Epithelial cell of umbilical artery (primary cell): Measurements from ENCODE around the gene EEF1A2. TPM values are rescaled to one million over a fixed set of nuclear protein-coding genes. Genes with fewer than 3 reads are reported as not detected.

Experiments used
- total RNA-seq: library from RNA; depleted of rRNA; stranded (reverse); fragments of >200 nt; gene quantifications from 2 replicates; pipeline ENCODE4 v1.2.3, GENCODE V29; 2014

Gene EEF1A2
- 0.46 and 3.6 TPM in 2 replicates for total RNA-seq

DNA sequence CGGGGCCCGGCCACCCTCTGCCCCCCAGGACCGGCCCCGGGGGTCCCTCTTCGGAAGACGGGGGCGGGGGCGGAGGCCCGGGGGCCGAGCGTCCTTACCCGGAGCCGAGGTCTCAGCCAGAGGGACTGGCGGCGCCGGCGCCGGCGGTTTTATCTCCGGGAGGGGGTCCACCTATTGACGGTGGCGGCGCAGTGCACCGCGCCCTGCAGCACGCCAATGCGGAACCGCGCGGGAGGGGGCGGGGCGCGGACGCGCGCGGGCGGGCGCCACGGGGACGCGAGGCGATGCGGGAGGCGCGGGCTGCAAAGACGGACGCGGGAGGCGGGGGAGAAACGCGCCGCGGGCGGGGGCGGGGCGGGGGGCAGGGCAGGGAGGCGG, at the start of gene EEF1A2:
Gene EEF1A2 (minus strand): TSS at position 124 of the 378 bp plus-strand sequence. CDS start 1,320 bp downstream, outside the sequence.

DNA sequence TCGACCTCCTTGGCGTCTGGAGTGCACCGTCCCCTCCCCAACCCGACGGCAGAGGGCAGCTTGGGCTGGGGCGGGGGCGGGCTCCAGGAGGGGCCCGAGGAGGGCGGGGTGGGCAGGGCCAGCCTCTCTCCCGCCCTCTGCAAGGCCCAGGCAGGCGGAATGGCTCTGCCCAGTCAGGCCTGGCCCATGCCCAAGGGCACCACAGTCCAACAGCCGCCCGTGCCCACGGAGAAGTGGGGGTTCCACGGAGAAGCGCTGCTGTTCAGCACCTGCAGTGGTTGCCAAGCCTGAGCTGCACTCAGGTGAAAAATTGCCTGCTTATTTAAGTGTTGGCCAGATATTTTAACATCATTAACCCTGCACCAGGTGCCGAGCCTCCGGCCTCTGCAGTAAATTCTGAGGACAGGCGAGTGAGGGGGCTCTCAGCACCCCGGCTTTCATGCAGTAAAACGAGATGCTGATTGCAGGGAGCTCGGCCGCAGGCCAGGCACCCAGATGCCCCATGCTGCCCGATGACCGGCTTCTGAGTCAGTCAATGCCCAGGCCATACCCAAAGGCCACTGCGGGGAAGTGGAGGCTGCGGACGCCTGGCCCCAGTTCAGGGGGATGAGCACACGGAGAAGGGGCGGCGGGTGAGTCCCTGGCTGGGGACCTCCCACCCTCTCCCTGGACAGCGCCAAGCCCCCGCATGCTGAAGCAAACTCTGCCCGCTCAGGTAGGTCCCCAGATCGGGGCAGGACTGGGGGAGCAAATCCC, 49.0 kb upstream of the EEF1A2 start, which contains the start of gene SRMS:
Gene SRMS (minus strand): TSS at position 25 of the 756 bp plus-strand sequence. CDS start 286 bp downstream, outside the sequence.

DNA sequence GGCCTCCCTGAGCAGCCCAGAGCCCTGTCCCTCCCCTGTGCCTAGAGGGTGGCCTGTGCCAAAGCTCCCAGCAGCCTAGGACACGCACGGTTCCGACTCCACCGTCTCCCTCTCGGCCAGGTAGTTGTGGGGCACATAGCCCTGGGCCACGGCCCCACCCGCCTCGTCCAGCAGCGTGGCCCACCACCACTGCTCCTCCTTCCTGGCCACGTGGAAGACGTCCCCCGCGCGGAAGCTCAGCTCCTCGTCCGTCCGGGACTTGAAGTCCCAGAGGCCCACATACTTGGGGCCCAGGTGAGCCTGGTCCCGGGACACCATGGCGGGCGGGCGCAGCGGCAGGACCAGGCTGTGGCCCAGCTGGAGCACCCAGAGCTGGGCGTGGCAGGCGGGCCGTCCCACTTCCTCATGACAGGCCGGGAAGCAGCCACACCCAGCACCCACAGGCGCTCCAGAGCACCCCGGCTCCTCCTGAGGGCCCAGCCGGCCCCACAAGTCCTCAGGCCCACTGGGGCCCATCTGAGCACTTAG, 38.2 kb upstream of the EEF1A2 start, which contains the start of gene PTK6:
Gene PTK6 (minus strand): TSS at position 380 of the 528 bp plus-strand sequence. CDS start 62 bp downstream, at position 318.

DNA sequence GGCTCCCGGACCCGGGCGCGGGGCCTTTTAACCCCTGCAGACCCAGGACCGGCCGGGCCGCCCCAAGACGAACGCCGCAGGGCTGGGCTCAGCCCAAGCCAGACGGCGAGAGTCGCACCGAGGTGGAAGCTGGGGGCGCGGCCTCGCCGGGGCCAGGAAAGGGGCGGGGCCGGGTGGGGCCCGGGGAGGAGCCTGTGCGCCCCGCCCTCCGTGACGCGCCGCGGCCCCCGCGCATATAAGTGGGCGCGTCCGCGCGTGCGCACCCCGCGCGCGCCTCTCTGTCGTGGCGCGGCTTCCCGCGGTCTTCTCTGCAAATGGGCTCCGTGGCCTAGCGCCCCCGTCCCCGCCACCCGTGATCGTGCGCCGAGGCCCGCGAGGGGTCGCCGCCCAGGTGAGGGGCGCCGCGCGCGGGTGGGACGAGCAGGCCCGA, 21.6 kb upstream of the EEF1A2 start, which contains the start of gene PPDPF:
Gene PPDPF (plus strand): TSS at position 262 of the 430 bp plus-strand sequence. CDS start 544 bp downstream, outside the sequence.

DNA sequence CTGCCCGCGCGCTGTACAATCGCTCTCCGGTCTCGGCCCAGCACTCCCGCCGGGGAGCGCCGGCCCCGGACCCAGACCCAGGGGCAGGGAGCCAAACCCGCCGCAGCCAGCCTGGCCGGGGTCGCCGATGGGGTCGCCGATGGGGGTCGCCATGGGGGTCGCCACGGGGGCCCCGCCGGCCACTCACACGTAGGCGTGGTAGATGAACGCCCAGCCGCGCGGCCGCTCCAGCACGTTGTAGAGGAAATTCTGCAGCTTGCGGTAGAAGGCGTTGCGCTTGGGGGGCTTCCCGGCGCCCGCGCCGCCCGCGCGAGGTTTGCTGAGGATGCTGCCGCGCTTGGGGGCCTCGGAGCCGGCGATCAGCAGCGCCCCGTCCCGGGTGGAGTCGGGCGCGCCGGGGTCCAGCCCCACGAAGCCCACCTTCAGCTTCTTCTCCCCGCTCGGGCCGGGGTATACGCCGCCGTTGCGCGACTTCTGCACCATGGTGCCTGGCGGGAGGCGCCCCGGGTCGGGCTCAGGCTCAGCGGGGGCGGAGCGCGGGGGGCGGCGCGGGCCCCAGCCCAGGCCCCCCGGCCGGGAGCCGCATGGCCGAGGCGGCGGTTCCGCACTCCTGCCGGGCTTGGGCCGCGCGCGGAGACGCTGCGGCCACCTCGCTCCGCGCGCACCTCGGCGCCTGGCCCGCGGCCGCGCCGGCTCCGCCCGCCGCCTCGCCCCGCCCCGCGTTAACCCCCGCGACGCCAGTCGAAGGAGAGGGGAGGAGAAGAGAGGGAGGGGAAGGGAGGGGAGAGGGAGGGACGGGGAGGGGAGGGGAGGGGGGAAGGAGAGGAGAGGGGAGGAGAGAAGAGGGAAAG, 26.7 kb downstream of the EEF1A2 start, which contains the start of gene KCNQ2:
Gene KCNQ2 (minus strand): TSS at position 675 of the 851 bp plus-strand sequence. CDS start 192 bp downstream, at position 483.

Other genes starting within 250 kb of the EEF1A2 start
- gene NKAIN4, start 244.6 kb downstream of the EEF1A2 start, total RNA-seq, result not detected in 2 replicates
- gene ARFGAP1, start 226.3 kb downstream of the EEF1A2 start, total RNA-seq, result 53.8 and 53.9 TPM in 2 replicates
- not detected in 2 replicates for gene COL20A1, start 205.9 kb downstream of the EEF1A2 start, total RNA-seq
- gene CHRNA4, start 137.7 kb downstream of the EEF1A2 start, total RNA-seq, result not detected in 2 replicates
- not detected in 2 replicates for gene KCNQ2, start 26.4 kb downstream of the EEF1A2 start, total RNA-seq
- gene PPDPF, start 21.7 kb upstream of the EEF1A2 start, total RNA-seq, result 13.0 and 17.5 TPM in 2 replicates
- not detected in 2 replicates for gene PTK6, start 38.3 kb upstream of the EEF1A2 start, total RNA-seq
- not detected in 2 replicates for gene SRMS, start 48.7 kb upstream of the EEF1A2 start, total RNA-seq
- 0.15 and 1.3 TPM in 2 replicates for gene FNDC11, start 55.1 kb upstream of the EEF1A2 start, total RNA-seq
- gene HELZ2, start 75.2 kb upstream of the EEF1A2 start, total RNA-seq, result 45.8 and 199 TPM in 2 replicates
- 7.0 and 7.1 TPM in 2 replicates for gene GMEB2, start 128.0 kb upstream of the EEF1A2 start, total RNA-seq
- 0.32 and 0.76 TPM in 2 replicates for gene STMN3, start 154.3 kb upstream of the EEF1A2 start, total RNA-seq
- gene RTEL1, start 159.2 kb upstream of the EEF1A2 start, total RNA-seq, result 8.4 and 11.2 TPM in 2 replicates
- 7.1 and 41.5 TPM in 2 replicates for gene TNFRSF6B, start 197.6 kb upstream of the EEF1A2 start, total RNA-seq
- gene ARFRP1, start 208.9 kb upstream of the EEF1A2 start, total RNA-seq, result 31.2 and 41.9 TPM in 2 replicates
- gene ZGPAT, start 209.0 kb upstream of the EEF1A2 start, total RNA-seq, result 20.5 and 24.8 TPM in 2 replicates
- 1.3 and 4.3 TPM in 2 replicates for gene LIME1, start 237.6 kb upstream of the EEF1A2 start, total RNA-seq
- 9.1 and 10.4 TPM in 2 replicates for gene SLC2A4RG, start 240.7 kb upstream of the EEF1A2 start, total RNA-seq